HG03175 (cell line): Measurements from ENCODE around the gene CORO1C.
"Not testable (repeated sequence)": the region's sequence is repeated elsewhere in the genome, so short reads cannot be mapped to it uniquely, and the experiment has no call there.

ENCODE experiments used
- ATAC-seq: cut with Tn5 transposase; IDR thresholded peaks from one replicate; pipeline ENCODE4 v1.9.1; 2021; ENCODE audit warnings: mild to moderate bottlenecking, moderate library complexity; ENCODE audit not compliant: unreplicated experiment

Gene CORO1C

GRCh38 chr12:108731105-108731865, at the start of gene CORO1C:
CORO1C (minus strand) TSS chr12:108731518; CDS start chr12:108701318, 30,200 bp downstream.
- peak; percentile 70 for ATAC-seq

DNA sequence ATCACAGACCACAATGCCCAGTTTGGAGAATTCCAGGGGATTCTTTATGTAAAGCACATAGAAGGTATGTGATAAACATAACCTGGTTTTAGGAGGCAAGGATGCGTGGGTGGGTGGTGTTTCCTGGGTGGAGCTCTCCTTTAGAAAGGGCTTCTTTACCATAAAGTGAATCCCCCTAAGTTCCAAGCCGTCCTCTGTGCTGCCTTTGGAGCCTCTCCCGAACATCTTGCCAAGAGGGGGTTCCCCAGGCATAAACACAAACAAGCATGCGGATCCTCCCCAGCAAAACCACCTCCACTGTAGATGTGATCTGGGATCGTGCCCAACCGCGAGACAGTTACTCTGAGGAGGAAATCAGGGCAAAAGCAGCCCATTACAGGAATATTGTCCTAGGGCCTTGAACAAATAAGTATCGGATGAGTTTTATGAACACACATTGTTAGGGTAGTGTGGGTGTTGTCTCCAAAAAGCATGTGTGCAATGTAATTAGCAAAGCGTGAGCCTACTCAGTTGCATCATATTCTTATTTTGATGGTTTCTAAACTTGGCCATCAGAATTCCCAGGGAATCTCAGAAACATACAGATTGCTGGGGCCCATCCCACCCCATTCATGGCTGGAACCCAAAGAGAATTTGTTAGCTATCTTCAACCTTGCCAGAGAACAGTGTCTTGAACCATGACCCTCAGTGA, 48.8 kb upstream of the CORO1C start:
- ATAC-seq, result no peak

DNA sequence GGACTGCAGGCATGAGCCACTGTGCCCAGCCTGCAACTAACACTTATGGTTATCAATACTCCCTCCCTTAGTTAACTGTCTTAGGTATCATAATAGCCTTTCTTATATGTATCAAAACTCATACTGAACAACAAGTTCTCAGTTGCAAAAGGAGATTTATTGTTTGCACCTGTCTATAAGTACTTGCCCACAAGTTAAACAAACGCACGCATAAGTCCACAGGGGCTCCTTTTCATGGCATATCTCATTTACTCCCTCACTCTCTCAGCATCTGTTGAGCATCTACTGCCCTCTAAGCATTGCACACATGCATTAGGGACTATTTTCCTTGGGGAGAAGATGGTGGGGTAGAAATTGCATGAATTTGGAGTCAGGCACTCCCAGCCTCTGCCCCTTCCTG, 46.7 kb upstream of the CORO1C start:
- no peak for ATAC-seq

DNA sequence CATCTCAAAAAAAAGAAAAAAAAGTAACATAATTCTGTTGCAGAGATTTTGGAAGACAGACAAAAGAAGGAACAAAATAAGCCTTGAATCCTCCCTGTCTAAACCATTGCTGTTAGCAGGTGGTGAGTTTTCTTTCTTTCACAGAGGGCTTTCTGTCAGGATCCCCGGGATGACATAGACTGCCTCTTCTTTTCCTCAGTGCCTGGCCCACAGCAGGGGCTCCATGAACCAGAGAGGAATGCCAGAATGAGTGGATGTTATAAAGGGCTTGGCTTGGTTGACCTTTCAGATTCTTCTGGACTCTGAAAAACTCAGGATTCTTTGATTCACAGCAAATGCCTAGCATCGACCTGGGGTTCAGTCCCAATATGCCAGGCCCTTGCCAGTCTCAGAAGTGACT, 45.8 kb upstream of the CORO1C start:
- no peak for ATAC-seq

GRCh38 chr12:108773798-108774788, 42.8 kb upstream of the CORO1C start:
- ATAC-seq, result no peak

GRCh38 chr12:108772891-108773797, 41.8 kb upstream of the CORO1C start:
- no peak for ATAC-seq

- ATAC-seq, result no peak
Observed at GRCh38 chr12:108772247-108772646, 40.9 kb upstream of the CORO1C start.

DNA sequence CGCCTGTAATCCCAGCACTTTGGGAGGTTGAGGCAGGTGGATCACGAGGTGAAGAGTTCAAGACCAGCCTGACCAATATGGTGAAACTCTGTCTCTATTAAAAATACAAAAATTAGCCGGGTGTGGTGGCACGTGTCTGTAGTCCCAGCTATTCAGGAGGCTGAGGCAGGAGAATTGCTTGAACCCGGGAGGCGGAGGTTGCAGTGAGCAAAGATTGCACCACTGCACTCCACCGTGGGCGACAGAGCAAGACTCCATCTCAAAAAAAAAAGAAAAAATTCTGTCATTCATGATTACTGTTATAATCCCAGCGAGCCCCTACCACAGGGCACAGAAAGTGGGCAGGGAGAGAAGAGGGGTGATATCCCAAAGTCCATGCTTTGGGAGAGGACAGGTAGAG, 40.5 kb upstream of the CORO1C start:
- ATAC-seq, result not testable (repeated sequence)

- no peak for ATAC-seq
Observed at GRCh38 chr12:108770963-108771362, 39.6 kb upstream of the CORO1C start.

DNA sequence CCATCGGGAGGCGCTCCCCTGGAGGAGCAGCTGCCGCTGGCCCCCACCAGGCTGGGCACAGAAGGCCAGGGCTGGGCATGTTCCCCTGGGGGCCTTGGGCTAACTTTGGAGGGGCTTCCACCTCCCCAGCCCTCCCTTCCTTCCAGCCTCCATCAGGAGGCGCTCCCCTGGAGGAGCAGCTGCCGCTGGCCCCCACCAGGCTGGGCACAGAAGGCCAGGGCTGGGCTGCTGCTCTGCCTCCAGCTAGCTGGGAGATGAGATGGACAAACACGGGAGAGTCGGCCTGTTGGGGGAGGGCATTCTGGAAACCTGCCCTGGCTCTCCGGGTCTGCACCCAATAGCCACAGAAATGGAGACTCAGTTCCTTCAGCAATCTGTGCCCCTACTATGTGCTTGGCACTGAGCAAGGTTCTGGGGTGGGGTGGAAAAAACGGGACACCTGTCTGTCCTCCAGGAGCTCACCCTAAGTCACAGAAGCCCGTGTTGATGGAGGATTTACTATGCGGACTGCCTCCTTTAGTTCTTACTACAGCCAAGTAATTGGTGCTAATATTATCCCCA, 39.0 kb upstream of the CORO1C start:
- no peak for ATAC-seq

GRCh38 chr12:108768591-108769500, 37.5 kb upstream of the CORO1C start:
- peak; percentile 54 for ATAC-seq

GRCh38 chr12:108766294-108766693, 35.0 kb upstream of the CORO1C start:
- ATAC-seq, result no peak

- no peak for ATAC-seq
Observed at GRCh38 chr12:108765289-108765764, 34.0 kb upstream of the CORO1C start.

GRCh38 chr12:108764540-108765288, 33.4 kb upstream of the CORO1C start:
- ATAC-seq, result no peak

DNA sequence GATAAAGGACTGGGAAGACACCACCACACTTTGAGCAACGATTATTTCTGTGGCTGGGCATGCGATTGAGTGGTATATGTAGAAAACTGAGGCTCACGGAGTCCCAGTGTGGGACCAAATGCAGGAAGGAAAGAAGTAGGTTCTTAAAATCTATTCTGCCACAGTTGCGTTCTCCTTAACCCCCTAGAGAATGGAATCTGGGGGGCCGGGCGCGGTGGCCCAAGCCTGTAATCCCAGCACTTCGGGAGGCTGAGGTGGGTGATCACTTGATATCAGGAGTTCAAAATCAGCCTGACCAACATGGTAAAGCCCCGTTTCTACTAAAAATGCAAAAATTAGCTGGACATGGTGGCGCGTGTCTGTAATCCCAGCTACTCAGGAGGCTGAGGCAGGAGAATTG, 29.9 kb upstream of the CORO1C start:
- ATAC-seq, result no peak

- ATAC-seq, result no peak
Observed at GRCh38 chr12:108759924-108760323, 28.6 kb upstream of the CORO1C start.

DNA sequence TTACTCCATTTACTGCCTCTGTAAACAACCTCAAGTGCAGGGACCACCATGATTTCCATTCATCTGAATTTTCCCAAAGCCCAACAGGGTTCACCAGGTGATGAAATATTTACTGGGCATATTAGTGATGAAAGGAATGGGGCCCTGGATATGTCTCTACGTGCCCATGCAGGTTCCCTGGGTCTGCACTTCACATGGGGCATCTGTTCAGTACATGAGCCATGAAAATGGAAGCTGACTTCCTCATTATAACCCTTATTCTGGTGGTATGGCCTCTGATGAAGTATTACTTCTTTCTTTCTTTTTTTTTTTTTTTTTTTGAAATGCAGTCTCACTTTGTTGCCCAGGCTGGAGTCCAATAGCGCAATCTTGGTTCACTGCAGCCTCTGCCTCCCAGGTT, 26.5 kb upstream of the CORO1C start:
- no peak for ATAC-seq

DNA sequence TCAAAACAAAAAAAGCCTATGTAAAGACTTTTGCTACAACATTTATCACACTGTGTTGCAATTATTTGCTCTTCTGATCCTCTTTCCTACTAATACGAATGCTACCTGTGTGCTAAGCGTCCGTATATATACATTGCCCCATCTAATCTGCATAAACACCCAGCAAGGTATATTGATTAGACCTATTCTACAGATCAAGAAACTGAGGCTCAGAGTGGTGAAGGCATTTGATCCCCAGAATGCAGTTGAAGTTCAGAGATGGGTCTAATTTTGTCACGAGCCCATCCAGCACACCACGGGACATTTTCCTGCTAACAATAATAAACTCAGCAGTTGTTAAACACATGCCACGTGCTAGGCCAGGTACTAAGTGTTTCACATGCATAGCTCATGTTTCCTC, 25.1 kb upstream of the CORO1C start:
- ATAC-seq, result no peak
